OCI-LY3 (cell line): ENCODE data around the gene FMN1.

Source experiments
- H2AFZ ChIP-seq: fragments of 200-600, 300-600 bp; shearing (Covaris generic); 2 replicates; pipeline ENCODE4 v1.6.0; 2014; ENCODE audit warnings: antibody characterized with exemption, low read depth, low read length
- H3K27ac ChIP-seq: fragments of 200-600, 300-600 bp; sonication (generic); 2 replicates; pipeline ENCODE4 v1.5.1; 2014; ENCODE audit warnings: mild to moderate bottlenecking, low read length, moderate library complexity, mixed read lengths
- H3K27me3 ChIP-seq: fragments of 200-600, 300-600 bp; sonication (generic); 2 replicates; pipeline ENCODE4 v1.6.1; 2014; ENCODE audit warnings: low read depth, low read length, mixed read lengths
- H3K36me3 ChIP-seq: fragments of 200-600, 300-600 bp; sonication (generic); replicated peaks from 2 replicates; pipeline ENCODE3; 2014; ENCODE audit warnings: low read depth, low read length, mixed read lengths
- H3K4me1 ChIP-seq: fragments of 300-600, 200-600 bp; sonication (generic); 2 replicates; pipeline ENCODE4 v1.6.1; 2014; ENCODE audit warnings: low read length, mixed read lengths
- H3K4me2 ChIP-seq: fragments of 200-600, 300-600 bp; sonication (generic); 2 replicates; pipeline ENCODE4 v1.6.1; 2014; ENCODE audit warnings: low read length, mixed read lengths
- H3K4me3 ChIP-seq: fragments of 300-600, 200-600 bp; sonication (generic); 2 replicates; pipeline ENCODE4 v1.5.1; 2014; ENCODE audit warnings: antibody characterized with exemption, mild to moderate bottlenecking, low read length, moderate library complexity
- H3K79me2 ChIP-seq: fragments of 300-600, 200-600 bp; shearing (Covaris generic); 2 replicates; pipeline ENCODE4 v1.6.1; 2014; ENCODE audit warnings: mild to moderate bottlenecking, low read length, mixed read lengths
- H3K9ac ChIP-seq: fragments of 300-600, 200-600 bp; shearing (Covaris generic); 2 replicates; pipeline ENCODE4 v1.6.0; 2014; ENCODE audit warnings: mild to moderate bottlenecking, low read length, moderate library complexity
- H3K9me3 ChIP-seq: fragments of 200-600, 300-600 bp; shearing (Covaris generic); 2 replicates; pipeline ENCODE4 v1.6.1; 2014; ENCODE audit warnings: low read length, mixed read lengths; ENCODE audit not compliant: insufficient read depth
- H4K20me1 ChIP-seq: fragments of 200-600, 300-600 bp; sonication (generic); 2 replicates; pipeline ENCODE4 v1.6.1; 2016; ENCODE audit warnings: low read length, mixed read lengths; ENCODE audit not compliant: insufficient read depth
- EZH2phosphoT487 ChIP-seq: fragments of 200-600 bp; shearing (Covaris generic); IDR thresholded peaks from 2 replicates; pipeline ENCODE4 v1.6.1; 2018; ENCODE audit warnings: antibody characterized with exemption, mixed run types, low read depth
- TF ChIP-seq, protein P1 (sequence below): fragments of 200-600, 300-600 bp; sonication (generic); IDR thresholded peaks from 2 replicates; pipeline ENCODE4 v1.5.1; 2014; ENCODE audit warnings: antibody characterized with exemption, low read length, low read depth

FMN1 gene

DNA sequence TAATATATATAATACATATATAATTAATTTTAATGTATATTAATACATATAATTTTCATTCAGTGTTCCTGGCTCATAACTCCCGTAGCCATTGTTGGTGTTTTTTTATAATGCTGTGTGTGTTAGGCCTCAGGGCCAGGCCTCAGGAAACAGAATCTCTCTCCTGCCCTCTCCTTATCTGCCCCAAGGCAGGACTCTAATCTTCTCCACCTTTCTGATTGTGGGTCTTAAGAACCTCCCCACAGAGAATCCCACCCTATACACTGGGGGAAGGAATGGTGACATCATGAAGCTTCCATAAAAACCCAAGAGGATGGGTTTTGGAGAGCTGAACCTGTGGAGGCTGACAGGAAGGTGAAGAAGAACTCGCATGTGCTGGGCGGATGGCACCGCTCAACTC is 4.0 kb upstream of the FMN1 start:
- Histone ChIP-seq H2AFZ (no peak overlapping the region), H3K9ac (no peak overlapping the region), H3K4me2 (no peak overlapping the region), H3K4me3 (no peak overlapping the region), H3K79me2 (no peaks in the 10 kb centered on the region), H3K27ac (no peak overlapping the region), H3K9me3 (no peaks in the 10 kb centered on the region), H3K27me3 (peaks cover 32% of the 10 kb centered on the region), H3K36me3 (no peaks in the 10 kb centered on the region), H4K20me1 (no peaks in the 10 kb centered on the region), H3K4me1 (peaks cover 34% of the 10 kb centered on the region)
- TF ChIP-seq, protein P1, sequence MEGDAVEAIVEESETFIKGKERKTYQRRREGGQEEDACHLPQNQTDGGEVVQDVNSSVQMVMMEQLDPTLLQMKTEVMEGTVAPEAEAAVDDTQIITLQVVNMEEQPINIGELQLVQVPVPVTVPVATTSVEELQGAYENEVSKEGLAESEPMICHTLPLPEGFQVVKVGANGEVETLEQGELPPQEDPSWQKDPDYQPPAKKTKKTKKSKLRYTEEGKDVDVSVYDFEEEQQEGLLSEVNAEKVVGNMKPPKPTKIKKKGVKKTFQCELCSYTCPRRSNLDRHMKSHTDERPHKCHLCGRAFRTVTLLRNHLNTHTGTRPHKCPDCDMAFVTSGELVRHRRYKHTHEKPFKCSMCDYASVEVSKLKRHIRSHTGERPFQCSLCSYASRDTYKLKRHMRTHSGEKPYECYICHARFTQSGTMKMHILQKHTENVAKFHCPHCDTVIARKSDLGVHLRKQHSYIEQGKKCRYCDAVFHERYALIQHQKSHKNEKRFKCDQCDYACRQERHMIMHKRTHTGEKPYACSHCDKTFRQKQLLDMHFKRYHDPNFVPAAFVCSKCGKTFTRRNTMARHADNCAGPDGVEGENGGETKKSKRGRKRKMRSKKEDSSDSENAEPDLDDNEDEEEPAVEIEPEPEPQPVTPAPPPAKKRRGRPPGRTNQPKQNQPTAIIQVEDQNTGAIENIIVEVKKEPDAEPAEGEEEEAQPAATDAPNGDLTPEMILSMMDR, result no peak
- TF ChIP-seq EZH2phosphoT487, result no peak

DNA sequence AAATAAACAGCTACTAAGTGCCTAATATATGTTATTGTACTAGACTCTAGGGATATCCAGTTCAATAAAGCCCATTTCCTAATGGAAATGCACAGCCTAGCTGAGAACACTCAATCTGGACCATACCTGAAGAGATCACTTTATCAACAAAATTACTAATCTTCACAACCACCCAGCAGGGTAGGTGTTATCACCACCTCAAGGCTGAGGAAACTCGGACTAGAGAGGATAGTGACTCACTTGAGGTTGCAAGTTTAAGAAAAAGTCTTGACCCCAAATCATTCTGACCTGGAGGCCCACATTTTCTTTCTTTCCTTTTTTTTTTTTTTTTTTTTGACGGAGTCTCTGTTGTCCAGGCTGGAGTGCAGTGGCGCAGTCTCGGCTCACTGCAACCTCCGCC is 3.1 kb upstream of the FMN1 start:
- H3K27ac ChIP-seq, result no peak overlapping the region
- H3K79me2 ChIP-seq, result no peaks in the 10 kb centered on the region
- H3K9ac ChIP-seq, result no peak overlapping the region
- peaks cover 37% of the 10 kb centered on the region for H3K27me3 ChIP-seq
- no peak overlapping the region for H3K4me2 ChIP-seq
- H4K20me1 ChIP-seq, result no peaks in the 10 kb centered on the region
- no peak overlapping the region for H2AFZ ChIP-seq
- H3K9me3 ChIP-seq, result no peaks in the 10 kb centered on the region
- TF ChIP-seq EZH2phosphoT487, result no peak
- TF ChIP-seq, protein P1, result no peak
- no peak overlapping the region for H3K4me3 ChIP-seq
- H3K4me1 ChIP-seq, result peaks cover 28% of the 10 kb centered on the region
- H3K36me3 ChIP-seq, result no peaks in the 10 kb centered on the region

- Histone ChIP-seq H3K27ac (no peak overlapping the region), H3K27me3 (peaks cover 37% of the 10 kb centered on the region), H3K4me2 (no peak overlapping the region), H2AFZ (no peak overlapping the region), H3K4me3 (no peak overlapping the region), H3K4me1 (peaks cover 21% of the 10 kb centered on the region), H3K9me3 (no peaks in the 10 kb centered on the region), H3K79me2 (no peaks in the 10 kb centered on the region), H3K36me3 (no peaks in the 10 kb centered on the region), H4K20me1 (peaks cover 4% of the 10 kb centered on the region; the same call in 1 of the 2 replicates), H3K9ac (no peak overlapping the region)
- no peak for TF ChIP-seq EZH2phosphoT487
- TF ChIP-seq, protein P1, result no peak
Observed at GRCh38 chr15:33194237-33194636, 277 bp downstream of the FMN1 start.

GRCh38 chr15:33191591-33191990 is 2.9 kb downstream of the FMN1 start:
- no peaks in the 10 kb centered on the region for H3K36me3 ChIP-seq
- peaks cover 33% of the 10 kb centered on the region for H3K4me1 ChIP-seq
- TF ChIP-seq EZH2phosphoT487, result no peak
- TF ChIP-seq, protein P1, result no peak
- no peaks in the 10 kb centered on the region for H3K79me2 ChIP-seq
- H3K27me3 ChIP-seq, result peaks cover 32% of the 10 kb centered on the region
- no peak overlapping the region for H2AFZ ChIP-seq
- no peak overlapping the region for H3K27ac ChIP-seq
- H3K9ac ChIP-seq, result no peak overlapping the region
- no peak overlapping the region for H3K4me3 ChIP-seq
- no peak overlapping the region for H3K4me2 ChIP-seq
- H4K20me1 ChIP-seq, result peaks cover 4% of the 10 kb centered on the region; the same call in 1 of the 2 replicates
- H3K9me3 ChIP-seq, result no peaks in the 10 kb centered on the region
